GM03348 (cell line): ENCODE data around the gene AJM1.
"Not testable (repeated sequence)": the region's sequence is repeated elsewhere in the genome, so short reads cannot be mapped to it uniquely, and the experiment has no call there.

Source experiments
- DNase-seq: peaks from one replicate; pipeline ENCODE4 v3.0.0; 2012; ENCODE audit warnings: low spot score

The AJM1 gene

GRCh38 chr9:136856541-136857141 is 14.4 kb downstream of the AJM1 start:
- DNase-seq, result no peak

GRCh38 chr9:136857166-136857565 is 14.9 kb downstream of the AJM1 start:
- no peak for DNase-seq

GRCh38 chr9:136857581-136858412 is 15.5 kb downstream of the AJM1 start:
- no peak for DNase-seq

GRCh38 chr9:136858452-136858843 is 16.2 kb downstream of the AJM1 start:
- DNase-seq, result no peak

GRCh38 chr9:136858844-136859757 is 16.8 kb downstream of the AJM1 start:
- DNase-seq, result peak; percentile 49

GRCh38 chr9:136860529-136860928 is 18.3 kb downstream of the AJM1 start:
- no peak for DNase-seq

GRCh38 chr9:136860933-136861873 is 18.9 kb downstream of the AJM1 start:
- DNase-seq, result no peak

GRCh38 chr9:136861874-136862457 is 19.7 kb downstream of the AJM1 start:
- no peak for DNase-seq

- DNase-seq, result no peak
These were observed 20.8 kb downstream of the AJM1 start for GRCh38 chr9:136862849-136863622.

- no peak for DNase-seq
These were observed 21.5 kb downstream of the AJM1 start for GRCh38 chr9:136863623-136864273.

GRCh38 chr9:136865041-136865767 is 22.9 kb downstream of the AJM1 start:
- DNase-seq, result no peak

- peak; percentile 44 for DNase-seq
These were observed 23.5 kb downstream of the AJM1 start for GRCh38 chr9:136865768-136866103.

GRCh38 chr9:136866898-136867421 is 24.7 kb downstream of the AJM1 start:
- DNase-seq, result not testable (repeated sequence)

- no peak for DNase-seq
These were observed 25.2 kb downstream of the AJM1 start for GRCh38 chr9:136867480-136867879.

GRCh38 chr9:136867917-136868316 is 25.6 kb downstream of the AJM1 start:
- no peak for DNase-seq

GRCh38 chr9:136868644-136869043 is 26.4 kb downstream of the AJM1 start:
- DNase-seq, result no peak

- DNase-seq, result not testable (repeated sequence)
These were observed 27.3 kb downstream of the AJM1 start for GRCh38 chr9:136869611-136870010.

- DNase-seq, result no peak
These were observed 32.9 kb downstream of the AJM1 start for GRCh38 chr9:136875155-136875554.

GRCh38 chr9:136876476-136876875 is 34.2 kb downstream of the AJM1 start:
- DNase-seq, result no peak
